ENCODE results near the gene TMEM106C.

DNA sequence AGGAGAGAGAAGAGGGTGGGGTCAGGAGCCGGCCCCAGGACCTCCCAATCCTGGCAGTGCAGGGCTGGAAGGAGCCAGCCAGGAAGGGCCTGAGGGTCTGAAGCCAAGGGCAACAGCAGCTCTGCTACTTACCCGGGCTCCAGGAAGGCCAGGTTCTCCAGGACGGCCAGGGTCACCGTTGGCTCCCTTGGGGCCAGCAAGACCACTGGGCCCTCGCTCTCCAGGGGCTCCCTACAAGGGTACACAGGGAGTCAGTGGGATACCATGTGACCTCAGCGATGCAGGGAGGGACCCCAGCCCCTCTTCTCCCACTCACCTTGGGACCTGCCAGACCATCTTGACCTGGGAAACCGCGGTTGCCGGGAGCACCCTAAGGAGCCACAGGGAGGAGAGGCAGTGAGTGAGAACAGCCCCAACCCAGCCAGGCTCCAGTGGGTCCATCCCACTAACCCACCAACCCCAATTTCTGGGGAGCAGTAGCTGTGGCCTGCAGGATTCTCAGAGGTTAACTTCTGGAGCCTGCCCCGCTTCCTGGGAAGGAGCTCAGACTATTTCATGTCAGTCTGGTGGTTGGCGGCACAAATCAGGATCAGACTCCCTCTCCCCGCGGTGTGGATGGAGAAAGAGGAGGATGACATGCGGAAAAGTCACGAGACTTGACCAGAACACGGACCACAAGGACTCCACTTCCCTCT lies 22.3 kb downstream of the TMEM106C start:
- TF ChIP-seq, protein P1, sequence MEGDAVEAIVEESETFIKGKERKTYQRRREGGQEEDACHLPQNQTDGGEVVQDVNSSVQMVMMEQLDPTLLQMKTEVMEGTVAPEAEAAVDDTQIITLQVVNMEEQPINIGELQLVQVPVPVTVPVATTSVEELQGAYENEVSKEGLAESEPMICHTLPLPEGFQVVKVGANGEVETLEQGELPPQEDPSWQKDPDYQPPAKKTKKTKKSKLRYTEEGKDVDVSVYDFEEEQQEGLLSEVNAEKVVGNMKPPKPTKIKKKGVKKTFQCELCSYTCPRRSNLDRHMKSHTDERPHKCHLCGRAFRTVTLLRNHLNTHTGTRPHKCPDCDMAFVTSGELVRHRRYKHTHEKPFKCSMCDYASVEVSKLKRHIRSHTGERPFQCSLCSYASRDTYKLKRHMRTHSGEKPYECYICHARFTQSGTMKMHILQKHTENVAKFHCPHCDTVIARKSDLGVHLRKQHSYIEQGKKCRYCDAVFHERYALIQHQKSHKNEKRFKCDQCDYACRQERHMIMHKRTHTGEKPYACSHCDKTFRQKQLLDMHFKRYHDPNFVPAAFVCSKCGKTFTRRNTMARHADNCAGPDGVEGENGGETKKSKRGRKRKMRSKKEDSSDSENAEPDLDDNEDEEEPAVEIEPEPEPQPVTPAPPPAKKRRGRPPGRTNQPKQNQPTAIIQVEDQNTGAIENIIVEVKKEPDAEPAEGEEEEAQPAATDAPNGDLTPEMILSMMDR (IDR thresholded peaks at IDR 0.05), result no peak
- TF ChIP-seq POLR2A (IDR thresholded peaks at IDR 0.05; ENCODE audit: low read depth), result no peak
